VCaP (cell line): Measurements from ENCODE around the gene GRAMD1A.

Experiments
- H3K27ac ChIP-seq: fragments of 450-650 bp; 2 replicates; pipeline ENCODE4 v1.5.1; 2017
- TF ChIP-seq, protein P1 (sequence below): fragments of 450-650 bp; conservative IDR thresholded peaks from 2 replicates; pipeline ENCODE4 v1.5.1; 2017; ENCODE audit warnings: mild to moderate bottlenecking, moderate library complexity

The GRAMD1A gene

DNA sequence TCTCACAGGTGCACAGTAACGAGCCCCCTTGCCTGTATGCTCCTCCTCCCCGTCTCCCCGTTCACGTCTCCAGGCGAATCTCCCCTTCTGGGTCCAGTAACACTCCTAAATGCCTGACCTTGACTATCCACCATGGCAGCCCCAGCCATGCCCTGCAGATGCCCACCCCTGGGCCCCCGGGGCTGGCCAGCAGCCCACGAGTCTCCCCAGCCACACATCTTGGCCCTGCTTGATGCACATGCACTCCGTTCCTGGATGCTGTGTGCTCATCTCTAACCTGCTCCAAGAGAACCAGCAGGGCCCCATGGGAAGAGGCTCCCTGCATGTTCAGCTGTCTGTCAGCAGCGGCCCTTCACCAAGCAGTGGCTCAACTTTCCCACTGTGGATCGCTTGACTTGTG is 73.4 kb downstream of the GRAMD1A start:
- no peak overlapping the region for H3K27ac ChIP-seq
- TF ChIP-seq, protein P1, sequence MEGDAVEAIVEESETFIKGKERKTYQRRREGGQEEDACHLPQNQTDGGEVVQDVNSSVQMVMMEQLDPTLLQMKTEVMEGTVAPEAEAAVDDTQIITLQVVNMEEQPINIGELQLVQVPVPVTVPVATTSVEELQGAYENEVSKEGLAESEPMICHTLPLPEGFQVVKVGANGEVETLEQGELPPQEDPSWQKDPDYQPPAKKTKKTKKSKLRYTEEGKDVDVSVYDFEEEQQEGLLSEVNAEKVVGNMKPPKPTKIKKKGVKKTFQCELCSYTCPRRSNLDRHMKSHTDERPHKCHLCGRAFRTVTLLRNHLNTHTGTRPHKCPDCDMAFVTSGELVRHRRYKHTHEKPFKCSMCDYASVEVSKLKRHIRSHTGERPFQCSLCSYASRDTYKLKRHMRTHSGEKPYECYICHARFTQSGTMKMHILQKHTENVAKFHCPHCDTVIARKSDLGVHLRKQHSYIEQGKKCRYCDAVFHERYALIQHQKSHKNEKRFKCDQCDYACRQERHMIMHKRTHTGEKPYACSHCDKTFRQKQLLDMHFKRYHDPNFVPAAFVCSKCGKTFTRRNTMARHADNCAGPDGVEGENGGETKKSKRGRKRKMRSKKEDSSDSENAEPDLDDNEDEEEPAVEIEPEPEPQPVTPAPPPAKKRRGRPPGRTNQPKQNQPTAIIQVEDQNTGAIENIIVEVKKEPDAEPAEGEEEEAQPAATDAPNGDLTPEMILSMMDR: no peak

DNA sequence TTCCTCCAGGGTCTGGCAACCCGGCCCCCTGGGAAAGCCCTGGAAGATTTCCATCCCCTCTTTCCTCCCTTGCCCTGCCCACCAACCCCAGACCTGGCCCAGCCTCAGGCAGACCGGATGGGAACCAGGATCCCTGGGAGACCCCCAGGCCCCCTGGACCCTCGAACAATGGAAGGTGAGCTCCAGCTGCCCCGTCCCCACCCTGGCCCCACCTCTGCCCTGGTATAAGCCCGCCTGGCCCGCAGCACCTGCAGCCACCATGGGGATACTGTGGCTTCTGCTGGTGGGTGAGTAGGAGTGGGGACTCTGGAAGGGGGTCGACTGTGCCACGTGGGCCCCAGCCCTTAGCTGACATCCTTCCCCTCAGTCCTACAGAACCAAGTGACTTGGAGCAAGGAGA is 73.8 kb downstream of the GRAMD1A start:
- no peak overlapping the region for H3K27ac ChIP-seq
- TF ChIP-seq, protein P1: no peak

DNA sequence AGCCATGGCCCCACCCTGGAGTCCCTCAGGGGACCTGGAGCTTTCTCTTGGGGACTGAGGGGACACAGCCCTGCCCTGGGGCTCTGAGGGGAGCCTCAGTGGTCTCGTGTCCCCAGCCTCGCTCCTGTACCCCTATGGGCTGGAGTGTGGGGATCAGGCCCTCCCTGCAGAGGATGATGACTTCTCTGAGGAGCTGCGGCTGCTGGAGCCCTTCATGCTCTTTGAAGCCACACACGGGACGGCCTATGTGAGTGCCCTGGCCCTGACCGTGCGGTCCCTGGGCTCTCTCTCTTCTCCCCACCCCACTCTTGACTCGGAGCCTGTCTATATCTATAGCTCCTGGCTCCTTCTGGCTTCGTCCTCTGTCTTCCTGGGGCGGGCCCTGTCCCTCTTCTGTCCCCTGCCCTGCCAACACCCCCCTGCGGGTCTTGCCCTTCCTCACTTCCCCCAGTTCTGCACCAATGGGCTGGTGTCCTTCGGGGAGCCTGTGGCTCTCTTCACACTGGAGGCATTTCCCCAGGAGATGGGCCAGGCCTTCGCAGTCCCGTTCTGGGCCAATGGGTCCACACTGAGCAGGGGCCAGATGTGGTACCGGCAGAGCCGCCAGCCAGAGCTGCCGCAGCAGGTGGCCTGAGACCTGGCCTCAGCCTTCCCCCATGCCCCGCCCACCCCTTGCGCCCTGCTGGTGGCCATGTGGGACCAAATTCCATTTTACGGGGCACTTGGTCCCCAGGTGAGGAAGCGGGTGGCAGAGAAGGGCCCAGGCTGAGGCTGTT is 74.5 kb downstream of the GRAMD1A start:
- no peak overlapping the region for H3K27ac ChIP-seq
- TF ChIP-seq, protein P1: no peak

DNA sequence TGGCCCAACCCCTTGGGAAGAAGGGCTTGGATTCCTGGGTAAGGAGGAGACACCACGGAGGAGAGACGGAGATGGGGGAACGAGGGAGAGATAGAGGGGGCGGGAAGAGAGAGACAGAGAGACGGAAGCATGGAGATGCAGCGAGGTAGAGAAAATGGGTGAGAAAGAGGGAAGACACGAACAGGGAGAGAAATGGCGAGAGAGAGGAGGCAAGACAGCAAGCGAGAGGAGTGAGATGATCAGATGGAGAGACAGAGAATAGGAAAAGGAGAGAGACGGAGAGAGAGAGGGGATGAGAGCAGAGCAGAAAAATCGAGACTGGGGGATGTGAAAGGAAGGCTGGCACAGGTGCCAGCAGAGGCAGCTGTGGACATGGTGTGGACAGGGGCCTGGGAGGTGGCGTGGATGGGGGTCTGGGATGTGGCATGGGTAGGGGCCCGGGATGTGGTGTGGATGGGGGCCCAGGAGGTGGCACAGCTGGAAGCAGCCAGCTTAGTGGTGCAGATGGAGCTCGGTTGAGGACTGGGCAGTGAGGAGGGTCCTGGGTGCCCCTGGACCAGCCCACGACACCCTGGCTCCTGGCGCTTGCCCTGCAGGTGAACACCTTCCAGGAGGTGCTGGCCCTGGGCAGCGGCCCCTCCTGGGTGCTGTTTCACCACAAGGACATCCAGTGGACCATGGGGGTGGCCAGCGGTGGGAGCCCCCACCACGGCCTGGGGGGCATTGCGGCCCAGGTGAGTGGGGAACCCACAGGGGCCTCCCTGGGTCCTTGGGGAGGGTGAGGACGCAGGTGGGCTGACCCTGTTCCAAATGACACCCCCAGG is 75.3 kb downstream of the GRAMD1A start:
- H3K27ac ChIP-seq: no peak overlapping the region
- TF ChIP-seq, protein P1: no peak

DNA sequence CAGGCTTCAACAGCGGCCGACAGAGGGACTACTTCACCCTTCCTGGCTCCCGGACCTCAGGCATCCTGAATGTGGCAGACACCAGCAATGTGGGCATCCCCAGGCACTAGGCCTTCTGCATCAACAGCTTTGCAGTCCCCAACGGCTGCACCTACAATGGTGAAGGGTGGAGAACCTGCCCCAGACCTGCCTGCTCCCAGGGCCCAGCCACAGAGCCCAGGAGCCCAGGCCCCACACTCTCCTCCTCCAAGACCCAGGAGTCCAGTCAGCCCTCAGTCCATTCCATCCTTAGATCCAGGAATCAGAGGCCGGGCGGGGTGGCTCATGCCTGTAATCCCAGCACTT is 75.9 kb downstream of the GRAMD1A start:
- H3K27ac ChIP-seq: no peak overlapping the region
- TF ChIP-seq, protein P1: no peak
